K562 (cell line): ENCODE results near the gene ZBTB46. TPM values are rescaled to one million over a fixed set of nuclear protein-coding genes. Genes with fewer than 3 reads are reported as not detected.

Experiments
- ATAC-seq: fragments of 200-7000 bp; cut with Tn5 transposase; 3 replicates; pipeline ENCODE4 v1.9.1; 2020; ENCODE audit warnings: moderate library complexity
- BruUV-seq: library from RNA; stranded (reverse); fragments of 400-500 nt; replicated peaks from 2 replicates; lab custom pipeline; 2021; lab: Mats Ljungman, UMichigan
- CTCF ChIA-PET: fragments of 300-600 bp; formaldehyde crosslinking; extraction: SDS; loops from one replicate; lab custom pipeline; 2021; ENCODE audit warnings: low intra/inter-chr PET ratio; lab: Yijun Ruan, JAX
- POLR2A ChIA-PET: fragments of 300-600, 350-650 bp; sonication (Branson Sonifier 250); formaldehyde crosslinking; extraction: SDS; loops from one replicate; lab custom pipeline; 2021; ENCODE audit warnings: antibody characterized with exemption, inconsistent platforms; lab: Yijun Ruan, JAX
- DNase-seq, 4 experiments: peaks; one replicate each; pipeline versions ENCODE4 v3.0.0 to v3.0.0-alpha.2; 2011 to 2018; ENCODE audit warnings: low spot score in 3 of 4, mixed read lengths in 3 of 4; ENCODE audit errors: extremely low read depth in 1 of 4
- FAIRE-seq: peaks from 2 replicates; lab custom pipeline; 2011; peaks lifted over from hg19 to GRCh38; lab: Jason Lieb, UNC
- H2AFZ ChIP-seq: 2 replicates; pipeline ENCODE4 v1.6.0; 2011; ENCODE audit warnings: low read depth, low read length, control low read depth, inconsistent platforms
- H3K27ac ChIP-seq: fragments of 200-600 bp; 3 replicates; pipeline ENCODE4 v1.8.0; 2011; ENCODE audit warnings: low read depth, mild to moderate bottlenecking, control low read depth, inconsistent platforms, low read length, moderate library complexity, mixed read lengths; ENCODE audit errors: extremely low read depth
- H3K27me3 ChIP-seq, 2 experiments: fragments of 300-600 bp in 1 of 2; 2 replicates in 1 of 2; 3 replicates in 1 of 2; pipeline versions ENCODE4 v1.6.0 to v1.8.0; 2011; ENCODE audit warnings: inconsistent platforms in 2 of 2, low read length in 2 of 2, mild to moderate bottlenecking in 1 of 2, mixed read lengths in 1 of 2, moderate library complexity in 1 of 2; ENCODE audit not compliant: control insufficient read depth in 2 of 2, insufficient read depth in 2 of 2
- H3K36me3 ChIP-seq: fragments of 300-600 bp; 3 replicates; pipeline ENCODE4 v1.8.0; 2011; ENCODE audit warnings: mild to moderate bottlenecking, low read length, inconsistent platforms; ENCODE audit not compliant: control insufficient read depth, insufficient read depth
- H3K4me1 ChIP-seq, 2 experiments: fragments of 200-600 bp in 1 of 2; replicated peaks in 1 of 2; 2 replicates in 1 of 2; 3 replicates in 1 of 2; pipeline versions ENCODE4 v1.5.1 to v1.8.0; 2011; ENCODE audit warnings: inconsistent platforms in 2 of 2, low read length in 2 of 2, mild to moderate bottlenecking in 1 of 2, mixed read lengths in 1 of 2, moderate library complexity in 1 of 2; ENCODE audit not compliant: control insufficient read depth in 2 of 2, insufficient read depth in 2 of 2
- H3K4me2 ChIP-seq: 2 replicates; pipeline ENCODE4 v1.6.1; 2011; ENCODE audit warnings: low read length, control low read depth, inconsistent platforms, mixed read lengths; ENCODE audit not compliant: insufficient read depth
- H3K4me3 ChIP-seq: fragments of 200-600 bp; sonication (generic), shearing (Covaris generic); 2 replicates; pipeline ENCODE4 v1.5.1; 2016; ENCODE audit warnings: control low read depth, inconsistent platforms
- H3K79me2 ChIP-seq: fragments of 200-600 bp; 3 replicates; pipeline ENCODE4 v1.8.0; 2011; ENCODE audit warnings: low read length, inconsistent platforms; ENCODE audit not compliant: control insufficient read depth, insufficient read depth
- H3K9ac ChIP-seq, 2 experiments: 2 replicates each; pipeline versions ENCODE4 v1.6.0 to v1.6.1; 2011; ENCODE audit warnings: low read depth in 2 of 2, low read length in 2 of 2, control low read depth in 1 of 2, inconsistent platforms in 1 of 2, mild to moderate bottlenecking in 1 of 2, mixed read lengths in 1 of 2; ENCODE audit not compliant: insufficient read depth in 1 of 2
- H3K9me1 ChIP-seq: one replicate; pipeline ENCODE4 v1.6.0; 2011; ENCODE audit warnings: inconsistent platforms, mild to moderate bottlenecking, low read length, moderate library complexity; ENCODE audit not compliant: control insufficient read depth, insufficient read depth
- H3K9me3 ChIP-seq: replicated peaks from 2 replicates; pipeline ENCODE4 v1.5.1; 2011; ENCODE audit warnings: low read depth, low read length, inconsistent platforms; ENCODE audit not compliant: control insufficient read depth, insufficient read depth
- H4K20me1 ChIP-seq: replicated peaks from 2 replicates; pipeline ENCODE4 v1.6.1; 2011; ENCODE audit warnings: low read length, inconsistent platforms, mixed read lengths; ENCODE audit not compliant: control insufficient read depth, insufficient read depth
- ADNP ChIP-seq: fragments of 200-800 bp; sonication (Bioruptor generic); IDR thresholded peaks from 2 replicates; pipeline ENCODE4 v1.6.1; 2016; ENCODE audit warnings: missing genetic modification characterization, missing compliant biosample characterization
- FOXJ2 ChIP-seq: fragments of 200-800 bp; sonication (Bioruptor generic); IDR thresholded peaks from 2 replicates; pipeline ENCODE4 v1.6.1; 2016; ENCODE audit warnings: missing genetic modification characterization, missing compliant biosample characterization
- LEF1 ChIP-seq: fragments of 450-650 bp; IDR thresholded peaks from 2 replicates; pipeline ENCODE4 v1.6.1; 2016; ENCODE audit warnings: mild to moderate bottlenecking
- RCOR1 ChIP-seq, 2 experiments: IDR thresholded peaks; 2 replicates each; pipeline ENCODE4 v1.6.1; 2012; ENCODE audit warnings: low read depth in 2 of 2, low read length in 2 of 2, borderline replicate concordance in 1 of 2, improper control_type of control experiment in 1 of 2
- SMAD1 ChIP-seq: fragments of 150-350 bp; IDR thresholded peaks from 2 replicates; pipeline ENCODE4 v1.6.1; 2014; ENCODE audit warnings: low read length, low read depth; ENCODE audit not compliant: partially characterized antibody
- SNIP1 ChIP-seq: fragments of 450-650 bp; IDR thresholded peaks from 2 replicates; pipeline ENCODE4 v1.7.1; 2017; ENCODE audit warnings: low read depth, mild to moderate bottlenecking
- ZNF347 ChIP-seq: fragments of 450-650 bp; formaldehyde crosslinking; IDR thresholded peaks from 2 replicates; pipeline ENCODE4 v1.4.0; 2020; ENCODE audit warnings: low read depth, mild to moderate bottlenecking, moderate library complexity
- ZNF518B ChIP-seq: fragments of 250-450 bp; sonication (Bioruptor Pico); IDR thresholded peaks from 2 replicates; pipeline ENCODE4 v1.5.0; 2021; ENCODE audit warnings: mild to moderate bottlenecking, moderate library complexity
- WGBS: fragments of 100-300 bp; shearing (Covaris generic); methylation state at CpG from one replicate; pipeline ENCODE4 v1.1.6; 2016; ENCODE audit warnings: low coverage, mixed read lengths; ENCODE audit not compliant: insufficient coverage; ENCODE audit errors: missing lambda C conversion rate; 5-methylcytosine and 5-hydroxymethylcytosine counted together
- in situ Hi-C: fragments of 300-500 bp; cut with MboI; formaldehyde crosslinking; loops from 4 replicates; pipeline ENCODE4 v1.15.0; 2018; ENCODE audit warnings: inconsistent platforms, mixed read lengths
- intact Hi-C: fragments of 100-400 bp; cut with micrococcal nuclease; formaldehyde crosslinking; loops from 2 replicates; pipeline ENCODE4 v1.14.2; 2022
- polyA plus RNA-seq, 8 experiments: library from polyadenylated mRNA; depleted of rRNA in 4 of 8; stranded (reverse) in 5 of 8; unstranded in 3 of 8; fragments of >200 nt; fragmentation: Nextera tagmentation in 2 of 8; fragmentation: Illumina TruSeq in 1 of 8; extraction: Ambion mirVana in 2 of 8; extraction: Trizol in 1 of 8; gene quantifications; 2 replicates each; pipeline versions ENCODE4 v1.2.1 to v1.2.3, GENCODE V29; 2011 to 2014; ENCODE audit warnings: inconsistent platforms in 1 of 8, missing spikeins in 1 of 8
- total RNA-seq, 7 experiments: library from RNA; depleted of rRNA in 6 of 7; stranded (reverse); fragments of >200 nt in 6 of 7; fragmentation: Illumina TruSeq in 2 of 7; extraction: Trizol in 2 of 7; gene quantifications; 2 replicates each; pipeline versions ENCODE4 v1.2.1 to v1.2.3, GENCODE V29; 2011 to 2021; ENCODE audit warnings: low replicate concordance in 1 of 7

ZBTB46 gene
- total and polyA plus RNA-seq, 9 of the 15 experiments (the other 6 are each of a cell fraction or from before 2014, with no cell fraction given): 0.29 to 4.1 (median 1.1) TPM

- ATAC-seq: no peak
- DNase-seq: no peak
- Histone ChIP-seq H3K79me2 (no peaks in the 10 kb centered on the region), H3K27me3 (peaks cover 6 to 7% of the 10 kb centered on the region in 2 experiments; a peak in 4 of 5 replicates), H4K20me1 (0 out of 2 replicates have a peak, but pooled peaks cover 3% of the 10 kb centered on the region), H2AFZ (no peak overlapping the region; the same call in 1 of the 2 replicates), H3K4me3 (no peak overlapping the region), H3K9me3 (no peaks in the 10 kb centered on the region), H3K4me2 (no peak overlapping the region), H3K9ac (peak overlapping the region in 1 of 2 experiments; percentile 64; a peak in 2 of 4 replicates), H3K9me1 (no peaks in the 10 kb centered on the region), H3K27ac (no peak overlapping the region), H3K36me3 (no peaks in the 10 kb centered on the region), H3K4me1 (peaks cover 12 to 63% of the 10 kb centered on the region in 2 experiments)
- ChIA-PET POLR2A (interaction anchor here (0.6 kb wide), 1 partner anchor 25 kb away, joined by 4 read pairs; no protein-coding TSS in a partner anchor), CTCF (no interaction called here)
- in situ Hi-C loops: no loop called here
- TF ChIP-seq ADNP (tag) (no peak), SNIP1 (no peak), RCOR1 (IDR thresholded peaks at IDR 0.05; ENCODE audit: borderline replicate concordance in 1 of 2, low read depth in 2 of 2, low read length in 2 of 2) (no peak), SMAD1 (no peak), LEF1 (no peak), FOXJ2 (tag) (no peak), ZNF347 (no peak), ZNF518B (no peak)
- no peak for FAIRE-seq
- no TSS peak for BruUV-seq
- intact Hi-C loops: no loop called here
- 68% methylated on average over 9 of the region's 9 CpGs for whole genome bisulfite sequencing
Measured at GRCh38 chr20:63834491-63834880, 3.4 kb upstream of the ZBTB46 start.
